Astrocyte (in vitro differentiated cells and primary cell): ENCODE results near the gene XDH. TPM values are rescaled to one million over a fixed set of nuclear protein-coding genes. Genes with fewer than 3 reads are reported as not detected.
A peak's percentile ranks its signal among the peaks of the same experiment; 100 is the strongest.

Experiments
- DNase-seq: peaks from one replicate; pipeline ENCODE4 v3.0.0-alpha.2; 2010; ENCODE audit warnings: low read depth
- FAIRE-seq: peaks from 2 replicates; lab custom pipeline; 2011; peaks lifted over from hg19 to GRCh38; lab: Jason Lieb, UNC
- H2AFZ ChIP-seq: 2 replicates; pipeline ENCODE4 v1.6.0; 2012; ENCODE audit warnings: low read depth, low read length, inconsistent platforms
- H3K27ac ChIP-seq: 2 replicates; pipeline ENCODE4 v1.5.1; 2011; ENCODE audit warnings: low read depth, low read length, inconsistent platforms
- H3K27me3 ChIP-seq: 2 replicates; pipeline ENCODE4 v1.6.0; 2011; ENCODE audit warnings: low read length, inconsistent platforms; ENCODE audit not compliant: insufficient read depth
- H3K36me3 ChIP-seq: 2 replicates; pipeline ENCODE4 v1.5.1; 2011; ENCODE audit warnings: low read length, inconsistent platforms; ENCODE audit not compliant: insufficient read depth
- H3K4me1 ChIP-seq: 2 replicates; pipeline ENCODE4 v1.5.1; 2011; ENCODE audit warnings: low read length, inconsistent platforms; ENCODE audit not compliant: insufficient read depth
- H3K4me2 ChIP-seq: 2 replicates; pipeline ENCODE4 v1.6.0; 2012; ENCODE audit warnings: low read length, inconsistent platforms
- H3K4me3 ChIP-seq: 2 replicates; pipeline ENCODE4 v1.5.1; 2011; ENCODE audit warnings: low read depth, mild to moderate bottlenecking, low read length, inconsistent platforms; ENCODE audit not compliant: insufficient read depth
- H3K79me2 ChIP-seq: 2 replicates; pipeline ENCODE4 v1.6.0; 2012; ENCODE audit warnings: mild to moderate bottlenecking, low read length, inconsistent platforms; ENCODE audit not compliant: insufficient read depth
- H3K9ac ChIP-seq: 2 replicates; pipeline ENCODE4 v1.6.0; 2012; ENCODE audit warnings: mild to moderate bottlenecking, low read length, inconsistent platforms
- H3K9me3 ChIP-seq: 2 replicates; pipeline ENCODE4 v1.5.1; 2012; ENCODE audit warnings: low read depth, mild to moderate bottlenecking, low read length, inconsistent platforms; ENCODE audit not compliant: insufficient read depth
- H4K20me1 ChIP-seq: 2 replicates; pipeline ENCODE4 v1.6.0; 2012; ENCODE audit warnings: low read length, inconsistent platforms; ENCODE audit not compliant: insufficient read depth
- H3K27ac Mint-ChIP-seq: one replicate; pipeline ENCODE4 v1.8.0; 2021; ENCODE audit warnings: mild to moderate bottlenecking, mixed read lengths; ENCODE audit not compliant: unreplicated experiment
- H3K27me3 Mint-ChIP-seq: one replicate; pipeline ENCODE4 v1.8.0; 2021; ENCODE audit warnings: low read depth, mixed read lengths; ENCODE audit not compliant: unreplicated experiment
- H3K36me3 Mint-ChIP-seq: one replicate; pipeline ENCODE4 v1.8.0; 2021; ENCODE audit warnings: low read depth, mixed read lengths; ENCODE audit not compliant: unreplicated experiment
- H3K4me1 Mint-ChIP-seq: one replicate; pipeline ENCODE4 v1.8.0; 2021; ENCODE audit warnings: low read depth, mixed read lengths; ENCODE audit not compliant: unreplicated experiment
- H3K4me3 Mint-ChIP-seq: one replicate; pipeline ENCODE4 v1.8.0; 2021; ENCODE audit warnings: mild to moderate bottlenecking, moderate library complexity, mixed read lengths; ENCODE audit not compliant: unreplicated experiment
- H3K9me3 Mint-ChIP-seq: one replicate; pipeline ENCODE4 v1.8.0; 2021; ENCODE audit warnings: mild to moderate bottlenecking, mixed read lengths; ENCODE audit not compliant: unreplicated experiment
- EZH2 ChIP-seq: IDR thresholded peaks from 2 replicates; pipeline ENCODE4 v1.6.1; 2012; ENCODE audit warnings: mild to moderate bottlenecking, low read length, inconsistent platforms; ENCODE audit not compliant: insufficient read depth
- total RNA-seq: library from RNA; stranded (reverse); gene quantifications from 2 replicates; pipeline ENCODE4 v1.2.1, GENCODE V29; 2021
- TF ChIP-seq, protein P1 (sequence below): IDR thresholded peaks from 2 replicates; pipeline ENCODE4 v1.5.1; 2011; ENCODE audit warnings: low read depth, mild to moderate bottlenecking, inconsistent platforms, low read length, moderate library complexity; ENCODE audit not compliant: insufficient read depth

The XDH gene
- total RNA-seq, 1 donor from 2014 or later: 2.2 TPM

DNA sequence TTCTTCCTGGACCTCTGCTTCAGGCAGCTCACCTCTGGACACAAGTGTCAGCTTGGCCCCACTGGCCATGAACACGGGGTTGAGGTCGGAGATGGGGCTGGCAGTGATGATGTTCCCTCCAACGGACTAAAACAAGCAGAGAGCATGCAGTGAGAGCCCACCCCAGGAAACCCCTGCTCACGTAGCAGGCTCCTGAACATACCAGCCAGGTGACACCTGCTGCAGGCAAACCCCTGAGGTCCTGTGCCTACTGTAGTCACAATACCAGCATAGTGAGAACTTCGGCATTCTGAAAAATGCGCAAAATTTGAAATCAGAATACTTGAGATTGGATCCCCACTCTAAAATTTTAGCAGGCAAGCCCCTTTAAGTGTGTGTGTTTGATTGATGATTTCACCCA, 32.9 kb downstream of the XDH start:
- no peaks in the 10 kb centered on the region for H3K36me3 ChIP-seq
- no peaks in the 10 kb centered on the region for H3K27me3 ChIP-seq
- FAIRE-seq: no peak
- H4K20me1 ChIP-seq: no peaks in the 10 kb centered on the region
- H3K4me2 ChIP-seq: no peak overlapping the region
- no peak for DNase-seq
- no peaks in the 10 kb centered on the region for H3K9me3 ChIP-seq
- H3K4me3 Mint-ChIP-seq: no peak overlapping the region
- H3K79me2 ChIP-seq: no peaks in the 10 kb centered on the region
- TF ChIP-seq, protein P1, sequence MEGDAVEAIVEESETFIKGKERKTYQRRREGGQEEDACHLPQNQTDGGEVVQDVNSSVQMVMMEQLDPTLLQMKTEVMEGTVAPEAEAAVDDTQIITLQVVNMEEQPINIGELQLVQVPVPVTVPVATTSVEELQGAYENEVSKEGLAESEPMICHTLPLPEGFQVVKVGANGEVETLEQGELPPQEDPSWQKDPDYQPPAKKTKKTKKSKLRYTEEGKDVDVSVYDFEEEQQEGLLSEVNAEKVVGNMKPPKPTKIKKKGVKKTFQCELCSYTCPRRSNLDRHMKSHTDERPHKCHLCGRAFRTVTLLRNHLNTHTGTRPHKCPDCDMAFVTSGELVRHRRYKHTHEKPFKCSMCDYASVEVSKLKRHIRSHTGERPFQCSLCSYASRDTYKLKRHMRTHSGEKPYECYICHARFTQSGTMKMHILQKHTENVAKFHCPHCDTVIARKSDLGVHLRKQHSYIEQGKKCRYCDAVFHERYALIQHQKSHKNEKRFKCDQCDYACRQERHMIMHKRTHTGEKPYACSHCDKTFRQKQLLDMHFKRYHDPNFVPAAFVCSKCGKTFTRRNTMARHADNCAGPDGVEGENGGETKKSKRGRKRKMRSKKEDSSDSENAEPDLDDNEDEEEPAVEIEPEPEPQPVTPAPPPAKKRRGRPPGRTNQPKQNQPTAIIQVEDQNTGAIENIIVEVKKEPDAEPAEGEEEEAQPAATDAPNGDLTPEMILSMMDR: no peak
- TF ChIP-seq EZH2: no peak
- H3K27ac Mint-ChIP-seq: peak overlapping the region; percentile 18
- no peak overlapping the region for H3K9ac ChIP-seq
- H3K4me3 ChIP-seq: no peak overlapping the region
- H3K27me3 Mint-ChIP-seq: peaks cover 2% of the 10 kb centered on the region
- no peak overlapping the region for H2AFZ ChIP-seq
- H3K36me3 Mint-ChIP-seq: peaks cover 6% of the 10 kb centered on the region
- no peak overlapping the region for H3K27ac ChIP-seq
- peaks cover 4% of the 10 kb centered on the region for H3K9me3 Mint-ChIP-seq
- H3K4me1 Mint-ChIP-seq: peaks cover 38% of the 10 kb centered on the region
- peaks cover 32% of the 10 kb centered on the region for H3K4me1 ChIP-seq

DNA sequence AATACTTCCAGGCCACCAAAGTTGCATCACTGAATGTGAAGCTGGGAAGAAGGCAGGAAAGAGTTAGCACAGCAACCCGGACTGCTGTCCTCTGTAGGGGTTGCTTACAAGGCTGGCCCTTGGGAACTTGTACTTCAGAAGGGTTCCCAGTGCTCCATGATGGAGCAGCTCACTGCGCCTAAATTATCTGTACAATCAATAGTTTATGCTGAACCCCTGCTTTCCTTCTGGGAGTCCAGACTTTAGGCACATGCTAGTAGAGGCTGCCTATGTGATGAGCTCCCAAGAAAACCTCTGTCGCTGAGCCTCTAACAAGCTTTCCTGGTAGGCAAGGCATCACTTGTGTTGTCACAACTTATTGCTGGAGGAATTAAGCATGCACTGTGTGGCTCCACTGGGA, 34.3 kb downstream of the XDH start:
- Histone ChIP-seq H3K9me3 (no peaks in the 10 kb centered on the region), H3K27me3 (no peaks in the 10 kb centered on the region), H4K20me1 (no peaks in the 10 kb centered on the region), H3K4me1 (peaks cover 30% of the 10 kb centered on the region), H3K4me2 (no peak overlapping the region), H3K27ac (no peak overlapping the region), H3K4me3 (no peak overlapping the region), H3K9ac (no peak overlapping the region), H3K79me2 (no peaks in the 10 kb centered on the region), H3K36me3 (no peaks in the 10 kb centered on the region), H2AFZ (no peak overlapping the region)
- FAIRE-seq (no peak), DNase-seq (no peak)
- no peak for TF ChIP-seq EZH2
- TF ChIP-seq, protein P1: no peak
- no peak overlapping the region for H3K27ac Mint-ChIP-seq
- peaks cover 4% of the 10 kb centered on the region for H3K9me3 Mint-ChIP-seq
- no peak overlapping the region for H3K4me3 Mint-ChIP-seq
- peaks cover 2% of the 10 kb centered on the region for H3K27me3 Mint-ChIP-seq
- H3K4me1 Mint-ChIP-seq: peaks cover 34% of the 10 kb centered on the region
- peaks cover 6% of the 10 kb centered on the region for H3K36me3 Mint-ChIP-seq

DNA sequence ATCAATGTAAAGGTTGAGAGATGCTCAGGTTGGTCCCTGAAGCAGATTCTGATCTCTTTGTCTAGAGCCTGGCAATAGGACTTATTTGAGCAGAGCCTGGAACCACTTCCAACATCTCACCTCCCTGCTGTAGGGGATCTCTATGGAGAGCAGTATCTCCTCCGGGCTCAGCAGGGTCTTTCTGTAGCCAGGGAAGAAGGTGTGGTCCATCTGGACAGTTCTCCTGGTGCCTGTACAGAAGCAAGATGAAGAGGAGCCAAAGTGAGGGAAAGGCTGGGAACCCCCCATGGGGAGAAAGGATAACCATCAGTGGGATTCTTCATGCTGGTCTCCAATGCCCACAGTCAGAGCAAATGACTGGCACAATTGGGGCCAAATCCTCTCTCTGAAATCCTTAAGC, 34.8 kb downstream of the XDH start:
- Histone ChIP-seq H3K36me3 (no peaks in the 10 kb centered on the region), H2AFZ (no peak overlapping the region), H4K20me1 (no peaks in the 10 kb centered on the region), H3K4me2 (no peak overlapping the region), H3K27ac (no peak overlapping the region), H3K4me1 (peaks cover 25% of the 10 kb centered on the region), H3K9ac (no peak overlapping the region), H3K4me3 (no peak overlapping the region), H3K9me3 (no peaks in the 10 kb centered on the region), H3K79me2 (no peaks in the 10 kb centered on the region), H3K27me3 (no peaks in the 10 kb centered on the region)
- no peak overlapping the region for H3K27ac Mint-ChIP-seq
- TF ChIP-seq, protein P1: no peak
- TF ChIP-seq EZH2: no peak
- H3K4me1 Mint-ChIP-seq: peaks cover 29% of the 10 kb centered on the region
- H3K27me3 Mint-ChIP-seq: peaks cover 2% of the 10 kb centered on the region
- FAIRE-seq (no peak), DNase-seq (no peak)
- peaks cover 6% of the 10 kb centered on the region for H3K36me3 Mint-ChIP-seq
- no peak overlapping the region for H3K4me3 Mint-ChIP-seq
- peaks cover 4% of the 10 kb centered on the region for H3K9me3 Mint-ChIP-seq
